ENCODE measurements around the gene ABCA4. TPM values are rescaled to one million over a fixed set of nuclear protein-coding genes. Genes with fewer than 3 reads are reported as not detected.
A peak's percentile ranks its signal among the peaks of the same experiment; 100 is the strongest.

The ABCA4 gene
- total and polyA plus RNA-seq, 2 experiments from 2014 or later, result 0.20 to 3.7 TPM

DNA sequence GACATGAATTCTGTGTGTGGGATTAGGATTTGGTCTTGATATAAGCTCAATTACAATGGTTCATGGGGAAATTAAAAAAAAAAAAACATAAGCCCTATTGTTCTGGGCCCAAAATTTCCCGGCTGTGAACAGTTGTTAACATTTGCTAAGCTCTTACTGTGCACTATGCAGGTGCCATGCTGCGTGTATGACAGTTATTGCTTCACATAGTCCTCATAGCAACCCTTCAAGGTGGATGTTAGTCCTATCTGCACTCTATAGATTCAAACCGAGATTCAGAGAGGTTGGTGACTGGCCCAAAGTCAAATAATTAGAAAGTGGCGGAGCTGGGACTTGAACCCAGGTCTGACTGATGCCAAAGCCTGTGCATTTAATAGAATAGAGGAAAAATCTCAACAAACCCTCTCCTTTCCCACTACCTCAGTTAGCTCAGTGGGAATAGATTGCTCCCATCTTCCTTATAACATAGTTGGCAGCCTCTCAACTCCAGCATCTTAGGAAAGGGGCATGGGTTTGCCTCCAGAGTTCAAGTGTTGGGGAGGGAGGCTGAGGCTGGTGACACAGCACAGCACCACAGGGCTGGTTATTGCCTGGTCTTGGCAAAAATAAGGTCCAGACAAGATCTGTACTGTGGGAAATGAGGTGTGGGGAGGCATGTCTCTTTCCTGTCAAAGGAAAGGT is 156.7 kb downstream of the ABCA4 start:
- Histone ChIP-seq H3K4me1 (ENCODE audit: insufficient read depth) (peaks cover 27% of the 10 kb centered on the region), H3K36me3 (ENCODE audit: low read depth) (no peaks in the 10 kb centered on the region), H3F3A (ENCODE audit: insufficient read depth) (peaks cover 17% of the 10 kb centered on the region; the same call in 1 of the 2 replicates), H3K9me2 (ENCODE audit: insufficient read depth) (no peaks in the 10 kb centered on the region), H4K20me1 (ENCODE audit: insufficient read depth) (no peaks in the 10 kb centered on the region), H3K9me3 (ENCODE audit: low read depth) (no peaks in the 10 kb centered on the region), H3K9ac (no peak overlapping the region), H3K79me2 (ENCODE audit: insufficient read depth) (no peaks in the 10 kb centered on the region), H2AFZ (no peak overlapping the region), H3K27me3 (replicated peaks; ENCODE audit: insufficient read depth) (no peaks in the 10 kb centered on the region), H3K4me3 (no peak overlapping the region), H3K4me2 (ENCODE audit: unreplicated experiment) (peak overlapping the region; percentile 34), H3K27ac (0 out of 2 replicates have a peak overlapping the region, but pooled peaks have one; percentile 5)
- WGBS, 2 experiments (ENCODE audit: low coverage in 1 of 2, low lambda C conversion rate in 2 of 2, missing lambda C conversion rate in 2 of 2), result 93% methylated on average over 4 of the region's 4 CpGs
- in situ Hi-C loops (cut with MboI), result no loop called here
- DNase-seq, result no peak
- TF ChIP-seq EZH2 (IDR thresholded peaks at IDR 0.05; ENCODE audit: insufficient read depth, poor library complexity, severe bottlenecking) (no peak), EZH2phosphoT487 (IDR thresholded peaks at IDR 0.05; ENCODE audit: insufficient read depth, low read depth) (no peak)

DNA sequence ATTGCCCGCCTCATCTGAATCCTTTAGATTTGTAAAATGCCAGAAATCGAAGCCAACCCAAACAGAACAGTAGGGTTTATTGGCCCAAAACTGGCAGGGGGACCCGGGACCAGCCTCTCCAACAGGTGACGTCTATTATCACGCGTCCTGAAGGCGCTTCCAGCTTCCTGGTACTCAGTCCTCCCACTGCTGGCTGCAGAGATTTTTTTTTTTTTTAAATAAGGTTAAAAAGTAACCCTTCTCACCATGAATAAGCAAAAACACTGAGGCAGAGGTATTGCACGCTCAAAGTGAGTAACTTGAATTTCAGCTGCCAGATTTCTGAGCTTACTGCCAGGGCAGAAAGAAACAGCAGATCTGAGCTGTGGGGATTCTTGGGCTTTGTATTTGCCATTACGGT is 157.4 kb downstream of the ABCA4 start:
- H3K27me3 ChIP-seq (replicated peaks; ENCODE audit: insufficient read depth), result no peaks in the 10 kb centered on the region
- no peaks in the 10 kb centered on the region for H4K20me1 ChIP-seq (ENCODE audit: insufficient read depth)
- in situ Hi-C loops (cut with MboI), result no loop called here
- no peak overlapping the region for H3K4me3 ChIP-seq
- no peak overlapping the region for H3K9ac ChIP-seq
- no peak overlapping the region for H3K27ac ChIP-seq
- no peaks in the 10 kb centered on the region for H3K9me2 ChIP-seq (ENCODE audit: insufficient read depth)
- H3K79me2 ChIP-seq (ENCODE audit: insufficient read depth), result no peaks in the 10 kb centered on the region
- peaks cover 21% of the 10 kb centered on the region for H3K4me1 ChIP-seq (ENCODE audit: insufficient read depth)
- WGBS, 2 experiments (ENCODE audit: low coverage in 1 of 2, low lambda C conversion rate in 2 of 2, missing lambda C conversion rate in 2 of 2), result 92 to 93% methylated on average over 9 of the region's 9 CpGs
- H3K9me3 ChIP-seq (ENCODE audit: low read depth), result no peaks in the 10 kb centered on the region
- H3K4me2 ChIP-seq (ENCODE audit: unreplicated experiment), result no peak overlapping the region
- peaks cover 10% of the 10 kb centered on the region; the same call in 1 of the 2 replicates for H3F3A ChIP-seq (ENCODE audit: insufficient read depth)
- H2AFZ ChIP-seq, result no peak overlapping the region
- TF ChIP-seq EZH2phosphoT487 (IDR thresholded peaks at IDR 0.05; ENCODE audit: insufficient read depth, low read depth) (no peak), EZH2 (IDR thresholded peaks at IDR 0.05; ENCODE audit: insufficient read depth, poor library complexity, severe bottlenecking) (no peak)
- peak; percentile 24 for DNase-seq
- H3K36me3 ChIP-seq (ENCODE audit: low read depth), result no peaks in the 10 kb centered on the region

DNA sequence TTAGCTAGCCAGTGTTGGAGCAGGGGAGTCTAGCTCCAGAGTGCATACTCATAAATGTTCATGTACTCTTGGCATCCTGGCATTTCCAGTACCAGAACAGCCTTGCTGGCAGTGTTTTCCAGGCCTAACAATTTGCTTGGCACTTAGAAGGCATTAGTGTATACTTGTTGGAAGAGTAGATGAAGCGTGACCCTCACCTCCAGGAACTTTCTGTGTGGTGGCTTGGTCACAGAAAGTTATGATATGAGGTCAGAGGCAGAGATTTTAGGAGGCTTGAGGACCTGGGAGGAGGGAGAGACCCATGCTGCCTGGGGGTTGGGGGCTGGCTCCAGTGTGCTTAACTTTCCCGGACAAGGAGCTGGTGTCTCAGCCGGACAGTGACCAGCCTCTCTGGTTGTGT is 159.0 kb downstream of the ABCA4 start:
- 0 out of 2 replicates have a peak, but pooled peaks cover 8% of the 10 kb centered on the region for H3F3A ChIP-seq (ENCODE audit: insufficient read depth)
- no peak overlapping the region for H3K9ac ChIP-seq
- H3K27ac ChIP-seq, result no peak overlapping the region
- no peak overlapping the region for H3K4me2 ChIP-seq (ENCODE audit: unreplicated experiment)
- no peak for DNase-seq
- H2AFZ ChIP-seq, result no peak overlapping the region
- no peaks in the 10 kb centered on the region for H3K79me2 ChIP-seq (ENCODE audit: insufficient read depth)
- no peaks in the 10 kb centered on the region for H3K9me2 ChIP-seq (ENCODE audit: insufficient read depth)
- in situ Hi-C loops (cut with MboI), result no loop called here
- no peaks in the 10 kb centered on the region for H4K20me1 ChIP-seq (ENCODE audit: insufficient read depth)
- TF ChIP-seq EZH2 (IDR thresholded peaks at IDR 0.05; ENCODE audit: insufficient read depth, poor library complexity, severe bottlenecking) (no peak), EZH2phosphoT487 (IDR thresholded peaks at IDR 0.05; ENCODE audit: insufficient read depth, low read depth) (no peak)
- no peak overlapping the region for H3K4me3 ChIP-seq
- no peaks in the 10 kb centered on the region for H3K27me3 ChIP-seq (replicated peaks; ENCODE audit: insufficient read depth)
- no peaks in the 10 kb centered on the region for H3K9me3 ChIP-seq (ENCODE audit: low read depth)
- 94 to 96% methylated on average over 3 of the region's 3 CpGs for WGBS, 2 experiments (ENCODE audit: low coverage in 1 of 2, low lambda C conversion rate in 2 of 2, missing lambda C conversion rate in 2 of 2)
- peaks cover 18% of the 10 kb centered on the region for H3K4me1 ChIP-seq (ENCODE audit: insufficient read depth)
- H3K36me3 ChIP-seq (ENCODE audit: low read depth), result no peaks in the 10 kb centered on the region

DNA sequence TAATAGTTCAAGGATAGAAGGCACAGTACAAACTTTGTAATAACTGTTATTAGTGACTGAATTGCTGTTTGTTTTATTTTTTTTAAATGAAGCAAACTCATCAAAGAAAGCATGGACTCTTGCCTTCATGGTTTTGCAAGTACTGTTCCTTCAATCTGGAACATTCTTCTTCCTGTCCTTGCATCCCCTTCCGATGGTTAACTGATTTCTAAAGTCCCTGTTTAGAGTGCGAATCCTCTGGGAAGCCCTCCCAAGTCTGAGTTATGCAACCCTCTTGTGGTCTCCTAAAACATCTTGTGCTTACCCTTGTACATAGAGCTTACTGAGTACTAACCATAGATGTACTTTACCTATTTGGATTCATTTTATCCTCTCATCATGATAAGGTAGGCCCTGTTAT is 159.5 kb downstream of the ABCA4 start:
- in situ Hi-C loops (cut with MboI), result no loop called here
- no peaks in the 10 kb centered on the region for H4K20me1 ChIP-seq (ENCODE audit: insufficient read depth)
- H3K27me3 ChIP-seq (replicated peaks; ENCODE audit: insufficient read depth), result no peaks in the 10 kb centered on the region
- H3F3A ChIP-seq (ENCODE audit: insufficient read depth), result 0 out of 2 replicates have a peak, but pooled peaks cover 8% of the 10 kb centered on the region
- no peak overlapping the region for H3K4me3 ChIP-seq
- DNase-seq, result no peak
- H3K27ac ChIP-seq, result 0 out of 2 replicates have a peak overlapping the region, but pooled peaks have one; percentile 1
- WGBS, 2 experiments (ENCODE audit: low coverage in 1 of 2, low lambda C conversion rate in 2 of 2, missing lambda C conversion rate in 2 of 2), result 84 to 91% methylated on average over 2 of the region's 2 CpGs
- TF ChIP-seq EZH2 (IDR thresholded peaks at IDR 0.05; ENCODE audit: insufficient read depth, poor library complexity, severe bottlenecking), result no peak
- TF ChIP-seq EZH2phosphoT487 (IDR thresholded peaks at IDR 0.05; ENCODE audit: insufficient read depth, low read depth), result no peak
- no peaks in the 10 kb centered on the region for H3K9me3 ChIP-seq (ENCODE audit: low read depth)
- no peaks in the 10 kb centered on the region for H3K79me2 ChIP-seq (ENCODE audit: insufficient read depth)
- no peaks in the 10 kb centered on the region for H3K36me3 ChIP-seq (ENCODE audit: low read depth)
- no peaks in the 10 kb centered on the region for H3K9me2 ChIP-seq (ENCODE audit: insufficient read depth)
- peak overlapping the region; percentile 20 for H2AFZ ChIP-seq
- H3K4me1 ChIP-seq (ENCODE audit: insufficient read depth), result peaks cover 18% of the 10 kb centered on the region
- H3K9ac ChIP-seq, result no peak overlapping the region
- H3K4me2 ChIP-seq (ENCODE audit: unreplicated experiment), result no peak overlapping the region
